ENCODE measurements around the gene MLXIP.

MLXIP gene

GRCh38 chr12:122190842-122191668, 112.5 kb downstream of the MLXIP start:
- peak; percentile 63 for DNase-seq

GRCh38 chr12:122192441-122192840, 113.9 kb downstream of the MLXIP start:
- DNase-seq, result no peak

GRCh38 chr12:122194804-122195203, 116.2 kb downstream of the MLXIP start:
- DNase-seq, result no peak

- no peak for DNase-seq
Measured at GRCh38 chr12:122195405-122195804, 116.8 kb downstream of the MLXIP start.
